ENCODE results near the gene KLHL12.

KLHL12 gene

DNA sequence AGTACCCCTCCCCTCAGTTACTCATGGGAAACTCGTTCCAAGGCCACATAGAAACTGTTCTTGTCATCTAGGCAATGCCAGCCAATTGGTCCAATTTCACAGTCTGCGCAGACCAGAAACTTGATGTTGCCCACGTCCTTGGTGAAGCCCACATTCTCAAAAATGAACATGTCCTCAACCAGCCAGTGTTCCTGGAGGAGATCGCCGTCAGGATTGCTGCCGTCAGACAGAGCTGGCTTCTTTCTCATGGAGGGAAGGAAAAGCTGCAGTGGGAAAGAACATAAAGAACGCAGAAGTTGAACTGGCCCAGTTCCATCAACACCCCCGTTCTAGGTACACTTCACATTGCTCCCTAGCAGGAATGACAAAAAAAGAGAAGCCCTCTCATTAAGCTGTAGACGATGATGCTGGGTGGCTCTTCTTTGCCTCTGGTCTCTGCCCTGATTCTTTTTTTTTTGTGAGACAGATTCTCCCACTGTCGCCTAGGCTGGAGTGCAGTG lies 46.0 kb downstream of the KLHL12 start:
- H3K14ac ChIP-seq (ENCODE audit: low read length in 2 of 2): no peak overlapping the region
- no peaks in the 10 kb centered on the region for H3K9me3 ChIP-seq (ENCODE audit: control insufficient read depth, low read length)
- no peak overlapping the region for H2BK12ac ChIP-seq (ENCODE audit: low read length in 2 of 2)
- H3K79me1 ChIP-seq (replicated peaks; ENCODE audit: low read length, poor library complexity, severe bottlenecking): peaks cover 32% of the 10 kb centered on the region
- H3K4me1 ChIP-seq (ENCODE audit: control insufficient read depth, insufficient read depth, low read depth, low read length): peaks cover 3% of the 10 kb centered on the region
- H2BK15ac ChIP-seq (ENCODE audit: low read depth, poor library complexity, severe bottlenecking): no peak overlapping the region
- no peaks in the 10 kb centered on the region for H3K27me3 ChIP-seq (ENCODE audit: control insufficient read depth in 1 of 2, insufficient read depth in 1 of 2, low read length in 2 of 2)
- H3K27ac ChIP-seq (ENCODE audit: low read length, poor library complexity, severe bottlenecking): no peak overlapping the region
- no peak overlapping the region for H3K4me3 ChIP-seq (ENCODE audit: insufficient read depth in 1 of 2, low read depth in 1 of 2, low read length in 2 of 2)
- no peak overlapping the region for H2AK5ac ChIP-seq (ENCODE audit: low read length, severe bottlenecking)
- H2BK5ac ChIP-seq (ENCODE audit: low read depth, low read length, poor library complexity, severe bottlenecking): no peak overlapping the region
- H3K18ac ChIP-seq (ENCODE audit: low read depth in 1 of 2, low read length in 2 of 2): no peak overlapping the region
- H2BK120ac ChIP-seq (ENCODE audit: low read depth, low read length): no peak overlapping the region
- H2AFZ ChIP-seq (ENCODE audit: low read depth, low read length): no peak overlapping the region
- WGBS: over 99% methylated on average over 10 of the region's 10 CpGs
- H4K91ac ChIP-seq (ENCODE audit: low read length): no peak overlapping the region
- no peak overlapping the region for H4K8ac ChIP-seq (ENCODE audit: low read length)
- no peak overlapping the region for H3K9ac ChIP-seq (ENCODE audit: low read length)
- DNase-seq: no peak
- H3K23ac ChIP-seq (ENCODE audit: low read length in 2 of 2): no peak overlapping the region
- peaks cover 18 to 34% of the 10 kb centered on the region in 2 experiments for H3K36me3 ChIP-seq (ENCODE audit: control insufficient read depth in 1 of 2, insufficient read depth in 2 of 2, low read depth in 1 of 2, low read length in 2 of 2)
- H3K4ac ChIP-seq (ENCODE audit: low read depth in 1 of 2, low read length in 2 of 2): no peak overlapping the region
- H3K4me2 ChIP-seq (ENCODE audit: low read length, poor library complexity, severe bottlenecking): no peak overlapping the region

DNA sequence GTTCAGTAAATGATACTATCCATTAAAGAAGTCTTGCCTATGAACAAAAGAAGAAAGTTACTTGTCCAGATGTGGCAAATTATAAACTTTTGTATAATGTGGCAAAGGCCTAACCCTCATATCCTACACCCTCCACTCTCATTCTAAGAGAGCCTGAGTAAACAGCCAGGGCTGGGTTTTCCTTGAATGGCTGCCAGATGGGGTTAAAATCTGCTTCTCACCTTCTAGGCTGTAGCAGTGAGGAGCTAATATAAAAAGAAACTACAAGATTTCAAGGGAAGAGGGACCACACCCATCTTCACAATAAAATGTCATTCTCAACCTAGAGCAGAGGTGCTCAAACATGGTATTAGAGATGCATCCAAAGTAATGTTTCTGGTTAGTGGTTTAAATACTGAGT lies 47.0 kb downstream of the KLHL12 start:
- H3K14ac ChIP-seq (ENCODE audit: low read length in 2 of 2): no peak overlapping the region
- H3K18ac ChIP-seq (ENCODE audit: low read depth in 1 of 2, low read length in 2 of 2): no peak overlapping the region
- H2AFZ ChIP-seq (ENCODE audit: low read depth, low read length): no peak overlapping the region
- no peak overlapping the region for H3K4me3 ChIP-seq (ENCODE audit: insufficient read depth in 1 of 2, low read depth in 1 of 2, low read length in 2 of 2)
- H4K91ac ChIP-seq (ENCODE audit: low read length): no peak overlapping the region
- H2BK15ac ChIP-seq (ENCODE audit: low read depth, poor library complexity, severe bottlenecking): no peak overlapping the region
- no peak overlapping the region for H2AK5ac ChIP-seq (ENCODE audit: low read length, severe bottlenecking)
- H3K79me1 ChIP-seq (replicated peaks; ENCODE audit: low read length, poor library complexity, severe bottlenecking): peaks cover 28% of the 10 kb centered on the region
- no peak for DNase-seq
- H3K36me3 ChIP-seq (ENCODE audit: control insufficient read depth in 1 of 2, insufficient read depth in 2 of 2, low read depth in 1 of 2, low read length in 2 of 2): peaks cover 18 to 34% of the 10 kb centered on the region in 2 experiments
- H3K4ac ChIP-seq (ENCODE audit: low read depth in 1 of 2, low read length in 2 of 2): no peak overlapping the region
- no peak overlapping the region for H2BK120ac ChIP-seq (ENCODE audit: low read depth, low read length)
- no peak overlapping the region for H3K23ac ChIP-seq (ENCODE audit: low read length in 2 of 2)
- no peaks in the 10 kb centered on the region for H3K9me3 ChIP-seq (ENCODE audit: control insufficient read depth, low read length)
- H2BK12ac ChIP-seq (ENCODE audit: low read length in 2 of 2): no peak overlapping the region
- no peak overlapping the region for H3K9ac ChIP-seq (ENCODE audit: low read length)
- no peak overlapping the region for H3K4me2 ChIP-seq (ENCODE audit: low read length, poor library complexity, severe bottlenecking)
- H4K8ac ChIP-seq (ENCODE audit: low read length): no peak overlapping the region
- no peak overlapping the region for H3K27ac ChIP-seq (ENCODE audit: low read length, poor library complexity, severe bottlenecking)
- no peaks in the 10 kb centered on the region for H3K27me3 ChIP-seq (ENCODE audit: control insufficient read depth in 1 of 2, insufficient read depth in 1 of 2, low read length in 2 of 2)
- peaks cover 3% of the 10 kb centered on the region for H3K4me1 ChIP-seq (ENCODE audit: control insufficient read depth, insufficient read depth, low read depth, low read length)
- H2BK5ac ChIP-seq (ENCODE audit: low read depth, low read length, poor library complexity, severe bottlenecking): no peak overlapping the region

DNA sequence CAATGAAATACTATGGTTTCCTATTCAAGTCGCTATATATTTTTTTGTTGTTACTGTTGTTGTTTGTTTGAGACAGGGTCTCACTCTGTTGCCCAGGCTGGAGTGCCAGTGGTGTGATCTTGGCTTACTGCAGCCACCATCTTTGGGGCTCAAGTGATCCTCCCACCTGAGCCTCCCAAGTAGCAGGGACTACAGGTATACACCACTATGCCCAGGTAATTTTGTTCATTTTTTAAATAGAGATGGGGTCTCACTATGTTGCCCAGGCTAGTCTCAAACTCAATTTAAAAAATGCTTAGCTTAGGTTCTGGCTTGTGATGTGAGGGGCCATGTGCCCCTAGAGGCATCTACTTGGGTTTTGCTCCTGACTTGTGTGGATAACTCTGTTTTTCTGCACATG lies 47.9 kb downstream of the KLHL12 start:
- 100% methylated on average over 1 of the region's 1 CpG for WGBS
- no peaks in the 10 kb centered on the region for H3K27me3 ChIP-seq (ENCODE audit: control insufficient read depth in 1 of 2, insufficient read depth in 1 of 2, low read length in 2 of 2)
- no peak overlapping the region for H2AFZ ChIP-seq (ENCODE audit: low read depth, low read length)
- peaks cover 14 to 34% of the 10 kb centered on the region in 2 experiments for H3K36me3 ChIP-seq (ENCODE audit: control insufficient read depth in 1 of 2, insufficient read depth in 2 of 2, low read depth in 1 of 2, low read length in 2 of 2)
- H3K18ac ChIP-seq (ENCODE audit: low read depth in 1 of 2, low read length in 2 of 2): no peak overlapping the region
- no peaks in the 10 kb centered on the region for H3K4me1 ChIP-seq (ENCODE audit: control insufficient read depth, insufficient read depth, low read depth, low read length)
- DNase-seq: no peak
- no peak overlapping the region for H2BK12ac ChIP-seq (ENCODE audit: low read length in 2 of 2)
- no peaks in the 10 kb centered on the region for H3K9me3 ChIP-seq (ENCODE audit: control insufficient read depth, low read length)
- no peak overlapping the region for H2BK120ac ChIP-seq (ENCODE audit: low read depth, low read length)
- no peak overlapping the region for H3K23ac ChIP-seq (ENCODE audit: low read length in 2 of 2)
- H3K4ac ChIP-seq (ENCODE audit: low read depth in 1 of 2, low read length in 2 of 2): no peak overlapping the region
- H3K79me1 ChIP-seq (replicated peaks; ENCODE audit: low read length, poor library complexity, severe bottlenecking): peaks cover 23% of the 10 kb centered on the region
- no peak overlapping the region for H3K27ac ChIP-seq (ENCODE audit: low read length, poor library complexity, severe bottlenecking)
- H3K9ac ChIP-seq (ENCODE audit: low read length): no peak overlapping the region
- H3K4me3 ChIP-seq (ENCODE audit: insufficient read depth in 1 of 2, low read depth in 1 of 2, low read length in 2 of 2): no peak overlapping the region
- H3K14ac ChIP-seq (ENCODE audit: low read length in 2 of 2): no peak overlapping the region
- no peak overlapping the region for H4K91ac ChIP-seq (ENCODE audit: low read length)
- no peak overlapping the region for H2BK15ac ChIP-seq (ENCODE audit: low read depth, poor library complexity, severe bottlenecking)
- no peak overlapping the region for H2AK5ac ChIP-seq (ENCODE audit: low read length, severe bottlenecking)
- no peak overlapping the region for H4K8ac ChIP-seq (ENCODE audit: low read length)
- no peak overlapping the region for H2BK5ac ChIP-seq (ENCODE audit: low read depth, low read length, poor library complexity, severe bottlenecking)
- H3K4me2 ChIP-seq (ENCODE audit: low read length, poor library complexity, severe bottlenecking): no peak overlapping the region

DNA sequence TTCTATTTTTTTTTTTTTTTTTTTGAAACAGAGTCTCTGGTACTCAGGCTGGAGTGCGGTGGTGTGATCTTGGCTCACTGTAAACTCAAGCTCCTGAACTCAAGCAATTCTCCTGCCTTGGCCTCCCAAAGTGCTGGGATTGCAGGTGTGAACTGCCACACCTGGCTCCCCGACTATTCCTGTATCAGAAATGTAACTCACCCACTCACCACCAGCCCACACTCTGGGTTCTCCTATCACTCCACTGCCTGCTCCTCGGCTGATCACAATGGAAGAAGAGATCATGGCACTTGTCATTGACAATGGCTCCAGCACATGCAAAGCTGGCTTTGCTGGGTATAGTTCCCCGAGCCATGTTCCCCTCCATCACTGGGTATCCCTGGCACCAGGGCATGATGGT lies 54.0 kb downstream of the KLHL12 start:
- no peak for DNase-seq
- Histone ChIP-seq H4K8ac (ENCODE audit: low read length) (no peak overlapping the region), H4K91ac (ENCODE audit: low read length) (no peak overlapping the region), H3K36me3 (ENCODE audit: control insufficient read depth in 1 of 2, insufficient read depth in 2 of 2, low read depth in 1 of 2, low read length in 2 of 2) (peaks cover 0 to 2% of the 10 kb centered on the region in 2 experiments), H2AFZ (ENCODE audit: low read depth, low read length) (no peak overlapping the region), H3K14ac (ENCODE audit: low read length in 2 of 2) (no peak overlapping the region), H3K27ac (ENCODE audit: low read length, poor library complexity, severe bottlenecking) (no peak overlapping the region), H3K4ac (ENCODE audit: low read depth in 1 of 2, low read length in 2 of 2) (no peak overlapping the region), H3K9me3 (ENCODE audit: control insufficient read depth, low read length) (no peaks in the 10 kb centered on the region), H2BK15ac (ENCODE audit: low read depth, poor library complexity, severe bottlenecking) (no peak overlapping the region), H2BK12ac (ENCODE audit: low read length in 2 of 2) (no peak overlapping the region), H3K18ac (ENCODE audit: low read depth in 1 of 2, low read length in 2 of 2) (no peak overlapping the region), H2AK5ac (ENCODE audit: low read length, severe bottlenecking) (no peak overlapping the region), H3K4me3 (ENCODE audit: insufficient read depth in 1 of 2, low read depth in 1 of 2, low read length in 2 of 2) (no peak overlapping the region), H3K4me2 (ENCODE audit: low read length, poor library complexity, severe bottlenecking) (no peak overlapping the region), H2BK120ac (ENCODE audit: low read depth, low read length) (no peak overlapping the region), H3K27me3 (ENCODE audit: control insufficient read depth in 1 of 2, insufficient read depth in 1 of 2, low read length in 2 of 2) (peaks cover 0 to 2% of the 10 kb centered on the region in 2 experiments), H3K4me1 (ENCODE audit: control insufficient read depth, insufficient read depth, low read depth, low read length) (no peaks in the 10 kb centered on the region), H3K79me1 (replicated peaks; ENCODE audit: low read length, poor library complexity, severe bottlenecking) (no peaks in the 10 kb centered on the region), H3K9ac (ENCODE audit: low read length) (no peak overlapping the region), H3K23ac (ENCODE audit: low read length in 2 of 2) (no peak overlapping the region), H2BK5ac (ENCODE audit: low read depth, low read length, poor library complexity, severe bottlenecking) (no peak overlapping the region)
- 93% methylated on average over 4 of the region's 4 CpGs for WGBS

Data from mesenchymal stem cell (in vitro differentiated cells and primary cell).